ENCODE measurements around the gene MSANTD1. TPM values are rescaled to one million over a fixed set of nuclear protein-coding genes. Genes with fewer than 3 reads are reported as not detected.

Gene MSANTD1
- polyA plus RNA-seq, 1 donor from 2014 or later = 12.7 TPM

- Histone ChIP-seq H3K9ac (ENCODE audit: low read length) (no peak overlapping the region), H3K9me3 (ENCODE audit: low read length) (no peaks in the 10 kb centered on the region), H3K4me2 (ENCODE audit: low read length) (no peak overlapping the region), H3K27ac (ENCODE audit: low read length) (no peak overlapping the region), H3K79me2 (replicated peaks; ENCODE audit: insufficient read depth, low read length) (no peaks in the 10 kb centered on the region), H3K9me2 (ENCODE audit: insufficient read depth, low read length) (no peaks in the 10 kb centered on the region), H3K36me3 (ENCODE audit: insufficient read depth, low read length) (peaks cover 14% of the 10 kb centered on the region), H3K4me3 (ENCODE audit: low read length) (no peak overlapping the region), H3K27me3 (ENCODE audit: insufficient read depth, low read depth, low read length) (no peaks in the 10 kb centered on the region), H3F3A (ENCODE audit: insufficient read depth, low read length, poor library complexity, severe bottlenecking) (no peaks in the 10 kb centered on the region), H4K20me1 (ENCODE audit: insufficient read depth) (no peaks in the 10 kb centered on the region), H2AFZ (ENCODE audit: low read depth, low read length) (no peak overlapping the region)
- TF ChIP-seq EP300 (conservative IDR thresholded peaks at IDR 0.05; ENCODE audit: poor library complexity, severe bottlenecking) (no peak), EZH2 (IDR thresholded peaks at IDR 0.05; ENCODE audit: borderline replicate concordance, insufficient read depth, low read length, poor library complexity, severe bottlenecking) (no peak), POLR2AphosphoS5 (IDR thresholded peaks at IDR 0.05) (no peak), REST (IDR thresholded peaks at IDR 0.05; ENCODE audit: borderline replicate concordance) (no peak), SMC3 (conservative IDR thresholded peaks at IDR 0.05; ENCODE audit: poor library complexity) (no peak), RAD21 (conservative IDR thresholded peaks at IDR 0.05) (no peak), TAF1 (IDR thresholded peaks at IDR 0.05; ENCODE audit: low read depth) (no peak), MXI1 (conservative IDR thresholded peaks at IDR 0.05; ENCODE audit: poor library complexity, severe bottlenecking) (no peak), CTCF (IDR thresholded peaks at IDR 0.05; ENCODE audit: poor library complexity, severe bottlenecking) (no peak)
Measured at GRCh38 chr4:3205995-3206394, 43.0 kb upstream of the MSANTD1 start.

- Histone ChIP-seq H3K9ac (ENCODE audit: low read length) (no peak overlapping the region), H3K9me3 (ENCODE audit: low read length) (no peaks in the 10 kb centered on the region), H3K4me2 (ENCODE audit: low read length) (no peak overlapping the region), H4K20me1 (ENCODE audit: insufficient read depth) (no peaks in the 10 kb centered on the region), H3K27ac (ENCODE audit: low read length) (no peak overlapping the region), H3K79me2 (replicated peaks; ENCODE audit: insufficient read depth, low read length) (no peaks in the 10 kb centered on the region), H3K36me3 (ENCODE audit: insufficient read depth, low read length) (peaks cover 14% of the 10 kb centered on the region), H3K4me3 (ENCODE audit: low read length) (no peak overlapping the region), H3F3A (ENCODE audit: insufficient read depth, low read length, poor library complexity, severe bottlenecking) (no peaks in the 10 kb centered on the region), H3K9me2 (ENCODE audit: insufficient read depth, low read length) (no peaks in the 10 kb centered on the region), H2AFZ (ENCODE audit: low read depth, low read length) (no peak overlapping the region), H3K27me3 (ENCODE audit: insufficient read depth, low read depth, low read length) (no peaks in the 10 kb centered on the region)
- no peak for TF ChIP-seq MXI1 (conservative IDR thresholded peaks at IDR 0.05; ENCODE audit: poor library complexity, severe bottlenecking)
- no peak for TF ChIP-seq RAD21 (conservative IDR thresholded peaks at IDR 0.05)
- TF ChIP-seq EP300 (conservative IDR thresholded peaks at IDR 0.05; ENCODE audit: poor library complexity, severe bottlenecking) = no peak
- no peak for TF ChIP-seq EZH2 (IDR thresholded peaks at IDR 0.05; ENCODE audit: borderline replicate concordance, insufficient read depth, low read length, poor library complexity, severe bottlenecking)
- TF ChIP-seq TAF1 (IDR thresholded peaks at IDR 0.05; ENCODE audit: low read depth) = no peak
- no peak for TF ChIP-seq SMC3 (conservative IDR thresholded peaks at IDR 0.05; ENCODE audit: poor library complexity)
- TF ChIP-seq CTCF (IDR thresholded peaks at IDR 0.05; ENCODE audit: poor library complexity, severe bottlenecking) = no peak
- no peak for TF ChIP-seq REST (IDR thresholded peaks at IDR 0.05; ENCODE audit: borderline replicate concordance)
- no peak for TF ChIP-seq POLR2AphosphoS5 (IDR thresholded peaks at IDR 0.05)
Measured at GRCh38 chr4:3206439-3207100, 42.4 kb upstream of the MSANTD1 start.

Data from neural cell (in vitro differentiated cells).